Cardiac septum (tissue), 1 donor: ENCODE measurements around the gene LAIR1. TPM values are rescaled to one million over a fixed set of nuclear protein-coding genes. Genes with fewer than 3 reads are reported as not detected.

Experiments
- total RNA-seq: library from RNA; stranded (reverse); fragmentation: NEBNext Ultra II Directional; extraction: Animal tissue kit (Norgen Biotek cat#: 25700); gene quantifications from one replicate; pipeline ENCODE4 v1.2.1, GENCODE V29; 2021
- donor health status: DM: no; HTN: no; CAD: no.

Gene LAIR1
- total RNA-seq, 1 donor from 2014 or later = 5.1 TPM

Other genes starting within 250 kb of the LAIR1 start
- gene TFPT, start 249.3 kb downstream of the LAIR1 start, total RNA-seq = 15.2 TPM
- 34.0 TPM for gene PRPF31, start 249.2 kb downstream of the LAIR1 start, total RNA-seq
- gene CNOT3, start 227.2 kb downstream of the LAIR1 start, total RNA-seq = 22.3 TPM
- 8.3 TPM for gene LENG1, start 205.2 kb downstream of the LAIR1 start, total RNA-seq
- gene TMC4, start 191.8 kb downstream of the LAIR1 start, total RNA-seq = 4.3 TPM
- gene MBOAT7, start 175.4 kb downstream of the LAIR1 start, total RNA-seq = 24.3 TPM
- 22.6 TPM for gene TSEN34, start 173.6 kb downstream of the LAIR1 start, total RNA-seq
- 615 TPM for gene RPS9, start 164.1 kb downstream of the LAIR1 start, total RNA-seq
- gene LILRB3, start 141.9 kb downstream of the LAIR1 start, total RNA-seq = 2.7 TPM
- 2.7 TPM for gene LILRA6, start 122.1 kb downstream of the LAIR1 start, total RNA-seq
- 4.4 TPM for gene LILRB5, start 107.7 kb downstream of the LAIR1 start, total RNA-seq
- gene LILRB2, start 83.8 kb downstream of the LAIR1 start, total RNA-seq = 2.8 TPM
- gene LILRA5, start 51.8 kb downstream of the LAIR1 start, total RNA-seq = 2.1 TPM
- not detected for gene LILRA4, start 25.8 kb downstream of the LAIR1 start, total RNA-seq
- 1.3 TPM for gene TTYH1, start 50.5 kb upstream of the LAIR1 start, total RNA-seq
- 86.5 TPM for gene LENG8, start 84.3 kb upstream of the LAIR1 start, total RNA-seq
- gene LENG9, start 98.8 kb upstream of the LAIR1 start, total RNA-seq = 2.9 TPM
- 14.2 TPM for gene CDC42EP5, start 108.4 kb upstream of the LAIR1 start, total RNA-seq
- not detected for gene LAIR2, start 137.9 kb upstream of the LAIR1 start, total RNA-seq
- 1.3 TPM for gene LILRA2, start 208.9 kb upstream of the LAIR1 start, total RNA-seq
- gene LILRA1, start 228.7 kb upstream of the LAIR1 start, total RNA-seq = 0.51 TPM